Thoracic aorta (tissue), 2 donors: ENCODE measurements around the gene KHDC1. TPM values are rescaled to one million over a fixed set of nuclear protein-coding genes. Genes with fewer than 3 reads are reported as not detected.

Experiments used
- ATAC-seq: fragments of 150-250 bp; one replicate; pipeline ENCODE4 v1.8.0; 2017; ENCODE audit warnings: low read depth; ENCODE audit not compliant: insufficient number of reproducible peaks, low FRiP score
- DNase-seq: peaks from one replicate; pipeline ENCODE4 v3.0.0-alpha.2; 2020; ENCODE audit warnings: low spot score
- H3K27ac ChIP-seq, 2 donors: fragments of 200-600 bp; sonication (generic); 1 replicate in 1 of 2; 2 replicates in 1 of 2; pipeline ENCODE4 v1.5.1; 2016; ENCODE audit warnings: mild to moderate bottlenecking in 2 of 2, moderate library complexity in 2 of 2
- H3K27me3 ChIP-seq: fragments of 200-600 bp; sonication (generic); replicated peaks from 2 replicates; pipeline ENCODE4 v1.6.0; 2016; ENCODE audit warnings: mild to moderate bottlenecking; ENCODE audit not compliant: insufficient read depth
- H3K36me3 ChIP-seq: fragments of 200-600 bp; sonication (generic); one replicate; pipeline ENCODE4 v1.5.1; 2016
- H3K4me1 ChIP-seq, 2 donors: fragments of 200-600 bp; sonication (generic); 1 replicate in 1 of 2; 2 replicates in 1 of 2; pipeline versions ENCODE4 v1.5.1 to v1.6.0; 2016; ENCODE audit warnings: low read depth in 2 of 2, mild to moderate bottlenecking in 1 of 2; ENCODE audit not compliant: control insufficient read depth in 1 of 2
- H3K4me3 ChIP-seq: fragments of 200-600 bp; sonication (generic); 2 replicates; pipeline ENCODE4 v1.5.1; 2016; ENCODE audit warnings: mild to moderate bottlenecking
- H3K9me3 ChIP-seq: fragments of 200-600 bp; sonication (generic); 2 replicates; pipeline ENCODE4 v1.5.1; 2016
- CTCF ChIP-seq: fragments of 200-600 bp; sonication (generic); IDR thresholded peaks from one replicate; pipeline ENCODE4 v1.5.1; 2019; ENCODE audit warnings: antibody characterized with exemption
- total RNA-seq, 2 donors: library from RNA; depleted of rRNA; stranded (reverse); fragments of >200 nt; gene quantifications; one replicate each; pipeline versions ENCODE4 v1.1.0 to v1.2.3, GENCODE V29; 2016

The KHDC1 gene
- total RNA-seq, 2 donors from 2014 or later: 0.81 to 8.1 TPM

GRCh38 chr6:73227606-73228255 lies 35.3 kb downstream of the KHDC1 start:
- DNase-seq (no peak), ATAC-seq (no peak)
- H3K27ac ChIP-seq: no peak overlapping the region
- H3K4me1 ChIP-seq: no peaks in the 10 kb centered on the region
- H3K4me3 ChIP-seq: no peak overlapping the region
- H3K27me3 ChIP-seq: no peaks in the 10 kb centered on the region
- no peaks in the 10 kb centered on the region for H3K36me3 ChIP-seq
- TF ChIP-seq CTCF: no peak
- no peaks in the 10 kb centered on the region for H3K9me3 ChIP-seq

- Histone ChIP-seq H3K4me3 (no peak within 1 kb of the TSS), H3K9me3 (no peaks in the 10 kb centered on the region), H3K27ac (no peak within 1 kb of the TSS), H3K4me1 (no peaks in the 10 kb centered on the region), H3K36me3 (no peaks in the 10 kb centered on the region), H3K27me3 (no peaks in the 10 kb centered on the region)
- no peak for ATAC-seq
- no peak for DNase-seq
- TF ChIP-seq CTCF: no peak
Observed at GRCh38 chr6:73225396-73225795, 37.6 kb downstream of the KHDC1 start, which contains the start of gene KHDC1L. Gene KHDC1L (minus strand): TSS chr6:73225496. CDS start chr6:73225408, 88 bp downstream.

- Histone ChIP-seq H3K27ac (no peak overlapping the region), H3K9me3 (no peaks in the 10 kb centered on the region)
- no peak for ATAC-seq
Observed at GRCh38 chr6:73216859-73217258, 46.1 kb downstream of the KHDC1 start.

GRCh38 chr6:73209117-73209516 lies 53.9 kb downstream of the KHDC1 start:
- no peak for TF ChIP-seq CTCF
- Histone ChIP-seq H3K36me3 (no peaks in the 10 kb centered on the region), H3K27me3 (no peaks in the 10 kb centered on the region), H3K4me3 (no peak overlapping the region), H3K27ac (no peak overlapping the region), H3K4me1 (no peaks in the 10 kb centered on the region), H3K9me3 (no peaks in the 10 kb centered on the region)
- ATAC-seq (no peak), DNase-seq (no peak)

More at GRCh38 chr6:73216859-73217258, 46.1 kb downstream of the KHDC1 start:
- no peak for TF ChIP-seq CTCF
- DNase-seq: no peak
- Histone ChIP-seq H3K27me3 (no peaks in the 10 kb centered on the region), H3K4me1 (no peaks in the 10 kb centered on the region), H3K4me3 (no peak overlapping the region), H3K36me3 (no peaks in the 10 kb centered on the region)

GRCh38 chr6:73207221-73207837 lies 55.7 kb downstream of the KHDC1 start:
- ATAC-seq: no peak
- no peak for DNase-seq
- no peak for TF ChIP-seq CTCF

More at GRCh38 chr6:73207221-73207837, 55.7 kb downstream of the KHDC1 start:
- no peak overlapping the region for H3K4me3 ChIP-seq
- H3K27ac ChIP-seq: no peak overlapping the region
- H3K27me3 ChIP-seq: no peaks in the 10 kb centered on the region
- H3K9me3 ChIP-seq: no peaks in the 10 kb centered on the region
- H3K4me1 ChIP-seq: no peaks in the 10 kb centered on the region
- no peaks in the 10 kb centered on the region for H3K36me3 ChIP-seq
